GM19193 (cell line): ENCODE measurements around the gene MTMR12.

Experiments used
- POLR2A ChIP-seq: IDR thresholded peaks from 4 replicates; pipeline ENCODE4 v1.6.1; 2011; ENCODE audit not compliant: insufficient read depth, insufficient read length; ENCODE audit errors: extremely low read depth

Gene MTMR12

DNA sequence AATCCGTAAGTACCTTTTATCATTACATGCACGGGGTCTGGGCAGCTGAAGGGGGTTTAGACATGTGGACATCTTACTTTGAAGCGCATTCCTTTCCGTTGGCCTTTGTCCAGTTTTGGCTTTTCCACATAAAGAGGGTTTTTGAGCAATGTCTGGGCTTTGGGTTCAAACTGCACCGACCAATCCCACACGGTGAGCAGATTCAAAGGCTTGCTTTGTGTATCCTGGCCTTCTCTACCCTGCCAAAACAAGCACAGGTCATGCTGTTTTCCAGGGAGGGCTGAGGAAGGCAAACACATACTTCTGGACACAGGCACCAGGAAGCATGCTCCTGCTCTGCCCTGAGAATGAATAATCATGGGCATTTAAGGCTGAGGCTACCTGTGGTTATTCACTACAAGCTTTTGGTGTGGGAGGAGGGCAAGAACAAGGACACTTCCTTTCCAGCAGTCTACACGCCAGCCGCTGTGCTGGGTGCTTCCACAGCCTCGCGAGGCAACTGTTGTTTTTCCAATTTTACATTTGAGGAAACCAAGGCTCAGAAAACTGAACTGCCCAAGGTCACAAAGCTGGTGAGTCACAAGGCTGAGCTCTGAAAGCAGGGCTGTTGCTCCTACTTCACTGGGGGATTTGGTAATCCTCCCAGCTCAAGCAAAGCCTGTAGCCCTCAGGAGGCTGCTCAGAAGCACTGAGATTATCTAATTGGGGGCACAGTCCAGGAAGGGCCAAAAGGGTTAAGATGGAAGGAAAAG lies 78.9 kb downstream of the MTMR12 start:
- TF ChIP-seq POLR2A, result no peak

DNA sequence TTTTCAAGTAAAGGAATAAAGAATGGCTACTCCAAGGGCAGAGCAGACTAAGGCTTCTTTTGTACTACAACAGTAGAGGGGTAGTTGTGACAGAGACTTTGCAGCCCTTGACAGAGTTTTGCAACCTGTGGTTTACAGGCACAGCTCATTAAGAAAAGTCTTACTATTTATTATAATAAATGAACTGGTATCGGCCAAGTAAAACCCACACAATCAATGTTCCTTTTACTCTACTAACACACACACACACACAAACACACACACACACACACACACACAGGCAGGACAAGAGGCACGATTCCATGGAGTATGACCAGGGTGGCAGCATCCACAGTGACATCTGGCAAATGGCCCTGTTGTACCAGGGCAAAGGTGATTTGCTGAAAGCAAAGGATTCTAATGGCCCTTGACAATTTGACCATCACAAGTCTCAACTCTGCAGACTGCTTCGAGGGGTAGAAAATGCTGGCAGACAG lies 79.5 kb downstream of the MTMR12 start:
- no peak for TF ChIP-seq POLR2A

DNA sequence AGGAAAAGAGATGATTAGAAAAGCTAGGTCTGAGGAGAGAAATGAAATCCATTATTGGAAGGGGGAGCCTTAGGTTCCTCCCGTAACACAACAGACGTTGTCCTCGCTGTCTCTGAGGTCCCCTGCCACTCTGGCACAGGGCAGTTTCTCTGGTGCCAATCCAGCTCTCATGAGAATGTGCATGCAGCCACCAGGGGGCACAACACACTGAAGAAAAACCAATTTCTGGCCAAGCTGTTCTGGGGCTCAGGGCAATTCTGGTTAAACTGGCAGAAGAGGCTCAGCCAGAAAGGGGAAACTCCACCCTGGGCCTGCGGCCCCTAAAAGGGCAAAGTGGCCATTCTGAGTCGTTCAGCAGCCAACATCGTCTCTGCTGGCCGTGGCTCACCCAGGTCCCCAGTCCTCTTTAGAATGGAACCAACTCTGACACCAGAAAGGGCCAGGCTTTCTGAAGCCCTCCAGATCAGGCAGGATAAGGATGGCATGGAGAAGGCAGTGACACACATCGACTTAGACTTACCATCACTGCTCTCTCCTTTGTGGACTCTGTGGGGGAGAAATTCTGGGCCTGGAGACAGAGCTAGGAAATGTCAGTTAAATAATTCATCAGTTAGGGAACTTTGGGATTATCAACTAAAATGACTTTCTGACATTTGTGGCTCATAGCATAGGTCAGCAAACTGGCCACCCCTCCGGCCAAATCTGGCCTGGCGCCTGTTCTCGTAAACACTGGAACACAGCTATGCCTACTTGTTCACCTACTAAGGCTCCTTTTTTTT lies 80.1 kb downstream of the MTMR12 start:
- no peak for TF ChIP-seq POLR2A

DNA sequence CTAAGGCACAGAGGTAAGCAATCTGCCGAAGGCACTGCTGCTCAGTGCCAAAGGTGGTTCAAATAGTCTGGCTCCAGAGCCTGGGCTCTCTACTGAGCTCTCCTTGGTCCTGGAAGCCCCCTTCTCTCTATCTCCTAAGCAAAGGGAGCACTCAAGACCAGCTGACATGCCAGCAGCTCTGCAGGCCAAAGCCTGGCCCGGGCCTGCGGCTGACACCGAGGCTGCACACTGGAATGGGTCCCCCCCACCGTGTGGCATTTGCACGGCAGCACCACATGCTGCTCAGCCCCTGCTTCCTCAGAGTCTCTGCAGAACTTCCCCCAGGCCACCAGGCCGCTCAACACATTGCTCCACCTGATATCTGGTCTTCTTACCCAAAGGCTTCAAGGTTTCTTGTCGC lies 80.8 kb downstream of the MTMR12 start:
- TF ChIP-seq POLR2A, result no peak

DNA sequence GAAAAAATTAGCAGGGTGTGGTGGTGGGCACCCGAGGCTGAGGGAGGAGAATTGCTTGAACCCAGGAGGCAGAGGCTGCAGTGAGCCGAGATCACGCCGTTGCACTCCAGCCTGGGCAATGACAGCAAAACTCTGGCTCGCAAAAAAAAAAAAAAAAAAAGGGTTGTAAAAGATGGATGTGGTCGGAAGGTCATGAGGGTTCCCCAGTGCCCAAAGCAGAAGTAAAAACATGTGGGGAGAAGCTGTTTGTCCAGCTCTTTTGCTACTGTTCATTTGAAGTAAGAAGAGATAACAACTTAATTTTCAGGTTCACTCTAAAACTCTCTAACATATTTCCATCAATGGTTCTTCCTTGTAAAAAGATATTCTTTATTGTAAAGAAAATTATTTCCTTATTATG lies 81.5 kb downstream of the MTMR12 start:
- no peak for TF ChIP-seq POLR2A

DNA sequence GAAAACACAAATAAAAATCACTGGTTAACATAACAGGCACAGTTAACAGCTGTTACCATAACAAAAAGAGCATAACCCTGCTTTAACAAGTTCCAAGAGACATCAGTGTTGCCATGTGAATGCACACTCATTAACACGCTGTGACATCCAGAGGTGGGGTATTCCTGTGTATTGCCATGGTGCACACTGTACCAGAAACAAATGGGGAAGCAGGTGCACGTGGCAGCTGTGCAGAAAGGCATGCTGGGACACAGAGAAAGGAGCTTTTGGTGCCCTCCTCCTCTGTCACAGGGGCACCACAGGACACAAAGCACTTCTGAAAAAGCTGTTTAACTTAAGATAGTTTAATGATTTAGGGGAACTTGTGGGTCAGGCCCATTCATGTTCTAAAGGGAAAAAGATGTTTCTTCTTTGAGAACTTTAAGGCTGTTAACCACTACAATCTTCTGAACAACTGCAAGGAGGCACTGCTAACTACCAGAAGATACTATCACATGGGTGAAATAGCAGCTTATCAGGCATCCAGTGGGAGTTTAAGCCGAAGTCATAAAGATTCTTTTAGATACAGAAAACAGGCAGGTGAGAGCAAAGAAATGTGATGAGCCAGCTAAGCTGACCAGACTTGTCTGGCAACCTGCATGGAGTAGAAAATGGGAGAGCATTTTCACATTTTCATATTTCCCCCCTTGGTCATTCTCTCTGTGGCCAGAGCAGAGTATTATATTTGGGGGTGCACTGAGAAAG lies 82.2 kb downstream of the MTMR12 start:
- TF ChIP-seq POLR2A, result no peak

DNA sequence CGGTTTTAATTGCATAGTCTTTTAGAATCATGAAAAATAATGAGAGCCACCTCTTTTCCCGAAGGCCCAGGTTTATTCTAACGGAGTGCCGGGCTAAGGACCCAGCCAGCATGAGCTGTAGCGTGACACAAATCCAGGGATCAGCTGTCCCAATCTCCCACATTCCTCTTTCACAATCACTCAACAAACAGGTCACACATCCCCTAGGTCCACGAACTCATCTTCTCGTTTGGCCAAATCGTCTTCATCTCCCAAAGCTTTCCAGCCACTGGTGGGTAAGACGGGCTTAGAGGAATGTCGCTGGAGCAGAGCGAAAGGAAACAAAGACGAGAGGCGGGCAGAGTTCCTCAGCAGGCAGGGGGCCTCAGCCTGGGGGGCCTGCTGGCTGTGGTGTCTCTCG lies 83.2 kb downstream of the MTMR12 start:
- no peak for TF ChIP-seq POLR2A

DNA sequence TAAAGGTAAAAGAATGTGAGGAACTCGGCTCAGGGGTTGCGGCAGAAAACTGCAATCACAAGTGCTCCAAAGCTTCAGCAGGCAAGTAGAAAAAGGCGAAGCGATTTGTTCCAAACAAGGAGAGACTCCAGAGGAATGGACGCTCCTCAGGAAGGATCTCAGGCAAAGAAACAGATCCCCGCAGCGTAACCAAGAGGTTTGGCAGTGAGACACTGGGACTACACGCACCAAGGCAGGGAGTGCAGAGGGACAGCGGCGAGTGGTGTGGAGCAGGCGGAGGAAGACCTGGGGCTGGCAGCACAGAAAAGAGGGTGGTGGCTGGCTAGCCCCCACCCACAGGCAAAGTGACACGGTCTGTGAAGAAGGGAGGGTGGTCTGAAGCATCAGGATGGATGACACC lies 83.9 kb downstream of the MTMR12 start:
- TF ChIP-seq POLR2A, result no peak

DNA sequence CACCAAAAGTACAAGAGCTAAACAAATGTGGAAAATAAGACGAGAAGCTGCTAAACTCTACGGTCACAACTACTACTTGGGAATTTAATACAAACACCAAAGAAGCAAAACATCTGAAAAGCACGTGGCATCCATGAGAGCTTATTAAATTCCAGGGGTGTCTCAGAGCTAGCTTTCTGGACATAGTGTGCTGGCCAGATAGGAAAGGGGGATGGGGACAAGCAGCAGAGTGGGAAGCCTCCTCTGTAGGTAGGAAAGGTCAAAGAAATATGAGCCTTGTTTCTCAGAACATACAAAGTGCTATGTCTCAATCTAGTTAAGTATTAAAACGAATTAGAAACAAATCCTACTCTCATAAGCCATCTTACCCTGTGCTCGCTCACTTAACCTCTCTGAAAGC lies 87.3 kb downstream of the MTMR12 start:
- TF ChIP-seq POLR2A, result no peak

DNA sequence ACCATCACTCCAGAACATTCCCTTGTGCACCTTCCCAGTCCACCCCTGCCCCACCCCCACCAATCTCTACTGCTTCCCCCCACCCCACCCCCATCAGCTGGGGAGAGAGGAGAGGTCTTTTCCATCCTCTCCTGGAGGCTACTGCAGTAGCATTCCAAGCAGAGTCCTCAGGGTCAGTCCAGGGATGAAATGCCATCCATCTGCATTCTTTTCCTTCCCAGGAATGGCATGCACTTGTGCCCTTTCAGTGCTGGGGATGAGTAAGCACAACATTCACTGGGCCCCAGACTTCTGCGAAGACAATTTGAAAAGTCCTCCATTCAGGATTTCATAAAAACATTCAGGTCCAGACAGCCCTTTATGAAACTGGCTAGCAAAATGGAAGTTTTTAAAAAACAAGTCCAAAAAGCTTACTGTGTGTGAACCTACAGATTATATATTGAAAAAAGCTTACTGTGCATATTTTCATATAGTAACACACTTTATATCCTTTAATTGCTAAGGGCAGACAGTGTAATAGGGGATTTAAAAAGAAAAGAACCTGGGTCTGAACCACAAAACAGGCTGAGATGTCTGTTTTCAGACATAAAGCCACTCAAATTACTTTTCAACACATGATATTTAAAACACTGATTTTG lies 88.6 kb downstream of the MTMR12 start:
- TF ChIP-seq POLR2A, result no peak

DNA sequence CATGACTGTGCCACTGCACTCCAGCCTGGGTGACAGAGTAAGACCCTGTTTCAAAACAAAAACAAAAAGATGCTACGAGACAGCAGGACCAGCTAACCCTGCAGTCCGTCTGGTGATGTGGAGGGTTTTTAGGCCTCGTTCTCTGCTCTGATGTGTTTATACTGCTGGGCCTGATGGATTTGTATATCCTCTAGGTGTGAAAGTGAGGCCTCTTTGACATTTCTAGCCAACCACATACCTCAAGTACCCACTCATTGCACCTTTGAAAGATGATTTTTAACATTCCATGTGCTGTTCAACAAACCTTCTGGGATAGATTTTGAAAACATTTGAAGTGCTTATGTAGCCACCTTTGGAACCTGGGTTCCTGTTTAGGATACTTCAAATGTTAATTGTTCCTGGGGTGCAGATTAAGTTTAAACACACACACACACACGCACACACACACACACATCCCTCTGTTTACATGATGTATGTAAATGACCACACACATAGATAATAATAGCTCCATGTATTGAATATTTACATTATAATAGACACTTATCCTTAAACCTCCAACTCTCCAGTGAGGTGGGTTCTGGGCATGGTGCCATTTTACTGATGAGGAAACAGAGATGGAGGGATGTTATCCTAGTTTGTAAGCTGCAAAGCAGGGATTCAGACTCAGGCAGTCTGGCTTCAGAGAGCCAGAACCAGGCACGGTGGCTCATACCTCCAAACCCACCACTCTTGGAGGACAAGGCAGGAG lies 89.8 kb downstream of the MTMR12 start:
- TF ChIP-seq POLR2A, result no peak

DNA sequence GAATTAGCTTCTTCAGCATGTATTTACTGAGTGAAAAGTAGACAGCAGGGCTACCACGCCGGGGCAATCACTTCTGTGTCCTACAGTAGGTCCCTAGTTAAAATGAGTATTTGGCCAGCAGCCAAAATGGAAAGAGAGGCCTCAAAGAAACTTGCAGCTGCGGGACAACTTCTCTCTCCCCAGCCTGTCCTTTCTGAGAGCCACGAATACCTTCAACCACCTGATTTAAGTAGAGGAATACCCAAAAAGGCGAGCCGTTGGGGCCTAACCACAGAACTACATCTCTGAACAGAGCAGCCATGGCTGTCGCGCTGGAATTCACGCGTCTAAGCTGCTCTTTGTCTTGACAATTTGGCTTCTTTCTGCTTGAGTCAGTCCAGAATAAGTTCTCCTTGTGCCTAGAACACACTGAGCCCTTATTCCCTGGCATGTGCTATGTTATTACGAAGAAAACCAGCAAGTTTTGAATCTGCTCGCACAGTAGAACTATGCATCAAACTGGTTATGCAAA lies 94.8 kb downstream of the MTMR12 start:
- TF ChIP-seq POLR2A, result no peak

DNA sequence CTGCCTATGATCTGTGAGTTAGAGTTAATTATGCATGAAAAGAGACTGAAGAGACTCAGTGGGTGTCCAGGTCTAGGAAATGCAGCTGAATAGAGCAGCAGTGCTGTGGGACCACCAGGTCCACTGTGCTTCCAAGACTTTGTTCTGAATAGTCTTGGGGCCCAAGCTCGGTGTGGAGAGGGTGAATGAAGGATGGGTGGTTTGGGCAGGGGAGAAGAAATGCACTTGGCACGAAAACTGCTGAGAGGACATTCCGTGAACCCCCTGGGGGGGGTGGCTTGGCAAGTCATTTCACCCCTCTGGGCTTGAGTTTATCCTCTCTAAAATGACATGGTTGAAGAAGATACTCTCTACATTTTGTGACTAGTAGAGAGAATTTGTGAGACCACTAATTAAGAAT lies 102.6 kb downstream of the MTMR12 start:
- TF ChIP-seq POLR2A, result no peak

DNA sequence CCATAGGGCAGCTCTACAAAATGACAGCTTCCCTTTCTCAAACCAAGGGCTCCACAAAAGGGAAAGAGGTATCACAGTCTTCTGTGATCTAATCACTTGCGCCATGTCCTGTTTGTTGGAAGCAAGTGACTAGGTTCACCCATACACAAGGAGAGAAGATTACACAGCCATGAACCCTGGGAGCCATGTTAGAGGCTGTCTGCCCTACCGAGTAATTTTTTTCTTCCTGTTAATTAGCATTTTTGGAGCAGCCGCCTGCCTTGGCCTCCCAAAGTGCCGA lies 105.4 kb downstream of the MTMR12 start:
- TF ChIP-seq POLR2A, result no peak

DNA sequence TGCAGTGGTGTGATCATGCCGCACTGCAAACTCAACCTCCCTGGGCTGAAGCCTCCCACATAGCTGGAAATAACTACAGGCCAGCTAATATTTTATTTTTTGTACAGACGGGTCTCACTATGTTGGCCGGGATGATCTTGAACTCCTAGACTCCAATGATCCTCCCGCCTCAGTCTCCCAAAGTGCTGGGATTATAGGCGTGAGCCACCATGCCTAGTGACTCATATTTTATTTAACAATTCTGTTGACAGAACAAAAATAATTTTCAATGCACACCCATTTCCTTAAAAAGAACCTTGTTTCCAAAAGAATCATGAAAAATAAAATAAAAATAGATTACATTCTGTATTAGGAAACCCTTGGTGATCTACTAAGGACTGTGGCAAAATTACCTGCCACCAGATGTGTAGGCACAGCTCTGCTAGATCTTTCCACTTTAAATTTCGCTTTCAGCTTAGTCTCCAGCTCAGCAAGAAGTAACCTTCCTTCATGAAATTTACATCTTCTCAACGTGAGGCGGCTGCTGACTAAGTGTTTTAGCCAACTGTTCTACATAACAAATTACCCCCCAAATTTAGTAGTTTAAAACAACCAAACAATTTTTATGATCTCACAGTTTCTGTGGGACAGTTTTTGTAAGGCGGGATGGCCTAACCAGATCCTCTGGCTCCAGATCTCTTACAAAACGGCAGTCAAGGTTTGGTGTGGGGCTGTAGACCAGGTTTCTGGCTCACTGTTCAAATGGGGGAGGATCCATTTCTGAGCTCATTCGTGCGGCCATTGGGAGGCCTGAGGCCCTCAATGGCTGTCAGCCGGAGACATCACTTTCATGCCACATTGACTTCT lies 106.0 kb downstream of the MTMR12 start:
- no peak for TF ChIP-seq POLR2A
